Neuronal stem cell (in vitro differentiated cells): Measurements from ENCODE around the gene PHF21A.

ENCODE experiments used
- DNase-seq: peaks from one replicate; pipeline ENCODE4 v3.0.0-alpha.2; 2013; ENCODE audit warnings: low spot score
- H2AFZ ChIP-seq: one replicate; pipeline ENCODE4 v1.6.1; 2013; ENCODE audit warnings: mild to moderate bottlenecking, low read length, inconsistent platforms
- H2AK5ac ChIP-seq: 2 replicates; pipeline ENCODE4 v1.6.1; 2013; ENCODE audit warnings: low read depth, mild to moderate bottlenecking, inconsistent platforms, low read length, moderate library complexity, mixed read lengths
- H2BK120ac ChIP-seq: 2 replicates; pipeline ENCODE4 v1.6.1; 2013; ENCODE audit warnings: low read depth, mild to moderate bottlenecking, inconsistent platforms, low read length, moderate library complexity, mixed read lengths
- H2BK12ac ChIP-seq: one replicate; pipeline ENCODE4 v1.6.1; 2013; ENCODE audit warnings: low read length, inconsistent platforms
- H2BK15ac ChIP-seq: 2 replicates; pipeline ENCODE4 v1.6.1; 2013; ENCODE audit warnings: mild to moderate bottlenecking, low read length, inconsistent platforms, mixed read lengths
- H2BK5ac ChIP-seq: one replicate; pipeline ENCODE4 v1.6.1; 2013; ENCODE audit warnings: inconsistent platforms, mild to moderate bottlenecking, low read length, moderate library complexity
- H3K14ac ChIP-seq: one replicate; pipeline ENCODE4 v1.6.1; 2013; ENCODE audit warnings: low read length, inconsistent platforms
- H3K18ac ChIP-seq: 2 replicates; pipeline ENCODE4 v1.6.1; 2013; ENCODE audit warnings: low read length, inconsistent platforms
- H3K23ac ChIP-seq: 2 replicates; pipeline ENCODE4 v1.6.1; 2013; ENCODE audit warnings: low read depth, mild to moderate bottlenecking, mixed read lengths, low read length, inconsistent platforms; ENCODE audit not compliant: poor library complexity
- H3K27ac ChIP-seq: replicated peaks from 3 replicates; pipeline ENCODE4 v1.5.1; 2013; ENCODE audit warnings: low read length, inconsistent platforms
- H3K27me3 ChIP-seq, 3 experiments: 2 replicates each; pipeline ENCODE4 v1.6.1; 2013; ENCODE audit warnings: low read length in 3 of 3, mild to moderate bottlenecking in 2 of 3, inconsistent platforms in 1 of 3, low read depth in 1 of 3, mixed read lengths in 1 of 3, moderate library complexity in 1 of 3; ENCODE audit not compliant: control insufficient read depth in 3 of 3, insufficient read depth in 3 of 3
- H3K36me3 ChIP-seq, 2 donors: replicated peaks in 1 of 2; 2 replicates each; pipeline ENCODE4 v1.6.1; 2013; ENCODE audit warnings: low read length in 2 of 2; ENCODE audit not compliant: control insufficient read depth in 2 of 2, insufficient read depth in 2 of 2
- H3K4ac ChIP-seq: 2 replicates; pipeline ENCODE4 v1.6.1; 2013; ENCODE audit warnings: inconsistent platforms, mild to moderate bottlenecking, low read length, moderate library complexity
- H3K4me1 ChIP-seq, 2 donors: 1 replicate in 1 of 2; 2 replicates in 1 of 2; pipeline ENCODE4 v1.6.1; 2013; ENCODE audit warnings: low read length in 2 of 2, low read depth in 1 of 2; ENCODE audit not compliant: control insufficient read depth in 2 of 2, insufficient read depth in 1 of 2
- H3K4me2 ChIP-seq: one replicate; pipeline ENCODE4 v1.6.1; 2013; ENCODE audit warnings: mild to moderate bottlenecking, low read length, inconsistent platforms; ENCODE audit not compliant: insufficient read depth, poor library complexity, severe bottlenecking
- H3K4me3 ChIP-seq, 2 donors: 2 replicates each; pipeline ENCODE4 v1.5.1; 2013; ENCODE audit warnings: low read length in 2 of 2, mild to moderate bottlenecking in 2 of 2, inconsistent platforms in 1 of 2, moderate library complexity in 1 of 2
- H3K79me1 ChIP-seq: one replicate; pipeline ENCODE4 v1.6.1; 2013; ENCODE audit warnings: low read depth, mild to moderate bottlenecking, inconsistent platforms, low read length, moderate library complexity
- H3K9ac ChIP-seq: one replicate; pipeline ENCODE4 v1.6.1; 2013; ENCODE audit warnings: mild to moderate bottlenecking, low read depth, low read length, inconsistent platforms; ENCODE audit not compliant: poor library complexity
- H3K9me3 ChIP-seq, 2 donors: replicated peaks in 1 of 2; 2 replicates each; pipeline versions ENCODE3 to v1.6.1; 2013; ENCODE audit warnings: low read length in 2 of 2, mild to moderate bottlenecking in 2 of 2, inconsistent platforms in 1 of 2, low read depth in 1 of 2, mixed read lengths in 1 of 2, moderate library complexity in 1 of 2; ENCODE audit not compliant: control insufficient read depth in 2 of 2, insufficient read depth in 1 of 2
- H4K8ac ChIP-seq: one replicate; pipeline ENCODE4 v1.6.1; 2013; ENCODE audit warnings: low read depth, mild to moderate bottlenecking, inconsistent platforms, low read length, moderate library complexity
- H4K91ac ChIP-seq: one replicate; pipeline ENCODE4 v1.6.1; 2013; ENCODE audit warnings: low read length, low read depth, mild to moderate bottlenecking, inconsistent platforms; ENCODE audit not compliant: poor library complexity
- WGBS, 2 donors: extraction: QIAGEN DNeasy Blood & Tissue Kit; methylation state at CpG; one replicate each; pipeline ENCODE4 v1.1.7; 2013; ENCODE audit warnings: missing lambda C conversion rate in 2 of 2, mixed read lengths in 1 of 2; ENCODE audit not compliant: insufficient read length in 2 of 2, insufficient replicate concordance in 1 of 2; ENCODE audit errors: extremely low coverage in 2 of 2; 5-methylcytosine and 5-hydroxymethylcytosine counted together

PHF21A gene

GRCh38 chr11:46160100-46160499, 38.8 kb upstream of the PHF21A start:
- no peak overlapping the region for H4K8ac ChIP-seq
- H3K4me2 ChIP-seq: no peak overlapping the region
- H3K23ac ChIP-seq: no peak overlapping the region
- no peak overlapping the region for H3K18ac ChIP-seq
- H3K79me1 ChIP-seq: no peaks in the 10 kb centered on the region
- peaks cover 0 to 1% of the 10 kb centered on the region in 2 donors for H3K4me1 ChIP-seq
- WGBS, 2 donors: no CpG with 5 or more reads among the region's 3 CpGs
- no peak overlapping the region for H2BK15ac ChIP-seq
- no peak overlapping the region for H3K9ac ChIP-seq
- no peak overlapping the region for H4K91ac ChIP-seq
- H3K27me3 ChIP-seq: peaks cover 0 to 7% (median 0%) of the 10 kb centered on the region in 3 experiments
- H2BK120ac ChIP-seq: no peak overlapping the region
- DNase-seq: no peak
- H2AK5ac ChIP-seq: no peak overlapping the region
- no peaks in the 10 kb centered on the region for H3K36me3 ChIP-seq
- no peak overlapping the region for H3K4me3 ChIP-seq
- H2AFZ ChIP-seq: no peak overlapping the region
- H2BK12ac ChIP-seq: no peak overlapping the region
- H3K9me3 ChIP-seq: no peaks in the 10 kb centered on the region
- no peak overlapping the region for H3K14ac ChIP-seq
- H3K4ac ChIP-seq: no peak overlapping the region
- no peak overlapping the region for H3K27ac ChIP-seq
- no peak overlapping the region for H2BK5ac ChIP-seq

GRCh38 chr11:46159680-46160079, 38.4 kb upstream of the PHF21A start:
- no peak overlapping the region for H2BK15ac ChIP-seq
- no peak overlapping the region for H3K4me3 ChIP-seq
- H2AK5ac ChIP-seq: no peak overlapping the region
- H3K79me1 ChIP-seq: no peaks in the 10 kb centered on the region
- H3K18ac ChIP-seq: no peak overlapping the region
- H2BK5ac ChIP-seq: no peak overlapping the region
- H3K27me3 ChIP-seq: peaks cover 0 to 7% (median 0%) of the 10 kb centered on the region in 3 experiments
- DNase-seq: no peak
- no peak overlapping the region for H3K4me2 ChIP-seq
- peaks cover 0 to 1% of the 10 kb centered on the region in 2 donors for H3K4me1 ChIP-seq
- no peak overlapping the region for H4K91ac ChIP-seq
- no peak overlapping the region for H3K23ac ChIP-seq
- H3K27ac ChIP-seq: no peak overlapping the region
- H2BK12ac ChIP-seq: no peak overlapping the region
- no peaks in the 10 kb centered on the region for H3K9me3 ChIP-seq
- no peak overlapping the region for H2BK120ac ChIP-seq
- no peak overlapping the region for H3K4ac ChIP-seq
- H3K36me3 ChIP-seq: no peaks in the 10 kb centered on the region
- no peak overlapping the region for H3K14ac ChIP-seq
- WGBS, 2 donors: no CpG with 5 or more reads among the region's 2 CpGs
- no peak overlapping the region for H2AFZ ChIP-seq
- H4K8ac ChIP-seq: no peak overlapping the region
- H3K9ac ChIP-seq: no peak overlapping the region

GRCh38 chr11:46149826-46150225, 28.6 kb upstream of the PHF21A start:
- Histone ChIP-seq H2BK12ac (no peak overlapping the region), H2BK5ac (no peak overlapping the region), H3K23ac (no peak overlapping the region), H3K4me1 (no peaks in the 10 kb centered on the region), H3K9ac (no peak overlapping the region), H3K4me2 (no peak overlapping the region), H2BK120ac (no peak overlapping the region), H2BK15ac (no peak overlapping the region), H3K4ac (no peak overlapping the region), H3K14ac (no peak overlapping the region), H3K4me3 (no peak overlapping the region), H4K91ac (no peak overlapping the region), H3K18ac (no peak overlapping the region), H2AFZ (no peak overlapping the region), H3K36me3 (no peaks in the 10 kb centered on the region), H2AK5ac (no peak overlapping the region), H3K9me3 (no peaks in the 10 kb centered on the region), H4K8ac (no peak overlapping the region), H3K79me1 (peaks cover 3% of the 10 kb centered on the region), H3K27me3 (peaks cover 0 to 18% (median 0%) of the 10 kb centered on the region in 3 experiments), H3K27ac (no peak overlapping the region)
- WGBS, 2 donors: no CpG with 5 or more reads among the region's 4 CpGs
- no peak for DNase-seq

- Histone ChIP-seq H2AFZ (no peak overlapping the region), H2BK15ac (no peak overlapping the region), H3K27me3 (peaks cover 0 to 21% (median 0%) of the 10 kb centered on the region in 3 experiments), H3K4me3 (no peak overlapping the region), H2AK5ac (no peak overlapping the region), H3K23ac (no peak overlapping the region), H2BK5ac (no peak overlapping the region), H4K8ac (no peak overlapping the region), H3K4me2 (no peak overlapping the region), H3K79me1 (peaks cover 3% of the 10 kb centered on the region), H2BK12ac (no peak overlapping the region), H3K4me1 (no peaks in the 10 kb centered on the region), H4K91ac (no peak overlapping the region), H3K27ac (no peak overlapping the region), H3K36me3 (no peaks in the 10 kb centered on the region), H3K9ac (peak overlapping the region; percentile 21), H3K18ac (peak overlapping the region; percentile 83), H3K14ac (no peak overlapping the region), H3K4ac (peak overlapping the region; percentile 89), H3K9me3 (no peaks in the 10 kb centered on the region), H2BK120ac (no peak overlapping the region)
- no CpG with 5 or more reads among the region's 11 CpGs for whole genome bisulfite sequencing, 2 donors
- DNase-seq: no peak
These were observed 28.1 kb upstream of the PHF21A start for GRCh38 chr11:46149342-46149741.
